Testis (tissue), 3 donors: Measurements from ENCODE around the gene BRD4. TPM values are rescaled to one million over a fixed set of nuclear protein-coding genes. Genes with fewer than 3 reads are reported as not detected.

Source experiments
- DNase-seq: peaks from one replicate; pipeline ENCODE4 v3.0.0-alpha.2; 2019
- H3K27ac ChIP-seq, 2 donors: fragments of 200-600 bp; sonication (generic); one replicate each; pipeline ENCODE4 v1.5.1; 2019
- H3K27me3 ChIP-seq: fragments of 200-600 bp; sonication (generic); one replicate; pipeline ENCODE4 v1.5.1; 2019
- H3K36me3 ChIP-seq: fragments of 200-600 bp; sonication (generic); one replicate; pipeline ENCODE4 v1.5.1; 2017; ENCODE audit warnings: low read depth; ENCODE audit errors: missing control alignments
- H3K4me1 ChIP-seq: fragments of 200-600 bp; sonication (generic); one replicate; pipeline ENCODE4 v1.5.1; 2019
- H3K4me3 ChIP-seq, 2 donors: fragments of 200-600 bp; sonication (generic); one replicate each; pipeline ENCODE4 v1.5.1; 2017 to 2019
- H3K9me3 ChIP-seq: fragments of 200-600 bp; sonication (generic); one replicate; pipeline ENCODE4 v1.5.1; 2017
- POLR2A ChIP-seq: fragments of 450-650 bp; IDR thresholded peaks from one replicate; pipeline ENCODE4 v1.6.1; 2017; ENCODE audit warnings: antibody characterized with exemption, mild to moderate bottlenecking, moderate library complexity
- WGBS, 2 donors: methylation state at CpG; one replicate each; pipeline ENCODE4 v1.1.5; 2018; 5-methylcytosine and 5-hydroxymethylcytosine counted together
- intact Hi-C: fragments of 100-400 bp; cut with DNase I; formaldehyde crosslinking; loops from one replicate; pipeline ENCODE4 v1.15.1; 2023; ENCODE audit warnings: low total_unique reads
- polyA plus RNA-seq: library from polyadenylated mRNA; stranded (reverse); fragments of 350-450 nt; fragmentation: Illumina TruSeq; extraction: RNeasy Lipid Tissue Mini Kit (QIAGEN cat#74804); gene quantifications from one replicate; pipeline ENCODE4 v1.2.3, GENCODE V29; 2014; ENCODE audit warnings: low read depth, low replicate concordance; ENCODE audit not compliant: insufficient read depth
- total RNA-seq, 2 donors: library from RNA; depleted of rRNA; stranded (reverse); fragments of >200 nt; gene quantifications; one replicate each; pipeline ENCODE4 v1.2.3, GENCODE V29; 2016
- TF ChIP-seq, protein P1 (sequence below), 3 experiments: fragments of 450-650 bp in 2 of 3; fragments of 200-600 bp in 1 of 3; sonication (generic) in 1 of 3; IDR thresholded peaks; one replicate each; pipeline ENCODE4 v1.5.1; 2016 to 2019; ENCODE audit warnings: antibody characterized with exemption in 3 of 3, mild to moderate bottlenecking in 2 of 3, moderate library complexity in 1 of 3

BRD4 gene
- total and polyA plus RNA-seq, 3 donors from 2014 or later, result 59.2 to 109 (median 106) TPM

DNA sequence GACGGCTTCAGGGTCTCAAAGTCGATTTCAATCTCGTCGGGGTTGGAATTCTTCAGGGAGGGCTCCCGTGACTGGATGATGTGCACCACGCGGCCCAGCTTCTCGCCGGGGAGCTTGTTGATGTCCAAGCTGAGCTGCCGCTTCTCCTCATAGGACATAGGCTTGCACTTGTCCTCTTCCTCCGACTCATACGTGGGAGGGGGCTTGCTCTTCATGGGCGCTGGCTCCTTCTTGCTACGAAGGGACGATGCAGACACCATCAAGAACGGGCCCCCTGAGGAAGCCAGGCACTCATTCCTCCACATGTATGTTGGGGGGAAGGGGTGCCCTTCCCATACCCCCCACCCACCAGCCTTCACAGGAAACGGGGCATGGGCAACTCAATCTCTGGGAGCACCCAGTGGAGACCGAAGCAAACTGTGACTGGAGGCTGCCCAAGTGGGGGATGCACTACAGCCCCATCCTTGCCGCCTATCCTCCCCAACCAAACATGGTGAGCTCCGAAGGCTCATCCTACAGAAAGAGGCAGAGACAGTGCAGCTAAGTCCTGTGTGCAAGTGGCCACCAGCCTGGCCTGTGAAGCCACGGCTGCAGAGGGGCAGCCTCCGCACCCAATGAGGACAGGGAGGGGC lies 76.9 kb downstream of the BRD4 start:
- no peaks in the 10 kb centered on the region for H3K36me3 ChIP-seq
- no peak overlapping the region for H3K4me3 ChIP-seq
- 86 to 88% methylated on average over 15 to 22 of the region's 22 CpGs for WGBS, 2 donors
- no peak for TF ChIP-seq POLR2A
- TF ChIP-seq, protein P1, sequence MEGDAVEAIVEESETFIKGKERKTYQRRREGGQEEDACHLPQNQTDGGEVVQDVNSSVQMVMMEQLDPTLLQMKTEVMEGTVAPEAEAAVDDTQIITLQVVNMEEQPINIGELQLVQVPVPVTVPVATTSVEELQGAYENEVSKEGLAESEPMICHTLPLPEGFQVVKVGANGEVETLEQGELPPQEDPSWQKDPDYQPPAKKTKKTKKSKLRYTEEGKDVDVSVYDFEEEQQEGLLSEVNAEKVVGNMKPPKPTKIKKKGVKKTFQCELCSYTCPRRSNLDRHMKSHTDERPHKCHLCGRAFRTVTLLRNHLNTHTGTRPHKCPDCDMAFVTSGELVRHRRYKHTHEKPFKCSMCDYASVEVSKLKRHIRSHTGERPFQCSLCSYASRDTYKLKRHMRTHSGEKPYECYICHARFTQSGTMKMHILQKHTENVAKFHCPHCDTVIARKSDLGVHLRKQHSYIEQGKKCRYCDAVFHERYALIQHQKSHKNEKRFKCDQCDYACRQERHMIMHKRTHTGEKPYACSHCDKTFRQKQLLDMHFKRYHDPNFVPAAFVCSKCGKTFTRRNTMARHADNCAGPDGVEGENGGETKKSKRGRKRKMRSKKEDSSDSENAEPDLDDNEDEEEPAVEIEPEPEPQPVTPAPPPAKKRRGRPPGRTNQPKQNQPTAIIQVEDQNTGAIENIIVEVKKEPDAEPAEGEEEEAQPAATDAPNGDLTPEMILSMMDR (IDR thresholded peaks at IDR 0.05), result no peak
- H3K9me3 ChIP-seq, result no peaks in the 10 kb centered on the region
- no peaks in the 10 kb centered on the region for H3K27me3 ChIP-seq
- DNase-seq, result no peak
- peaks cover 40% of the 10 kb centered on the region for H3K4me1 ChIP-seq
- no peak overlapping the region for H3K27ac ChIP-seq
- intact Hi-C loops, result loop anchor here (10.0 kb wide), 1 partner anchor 119 kb away; the partner anchor contains the start of gene AKAP8

DNA sequence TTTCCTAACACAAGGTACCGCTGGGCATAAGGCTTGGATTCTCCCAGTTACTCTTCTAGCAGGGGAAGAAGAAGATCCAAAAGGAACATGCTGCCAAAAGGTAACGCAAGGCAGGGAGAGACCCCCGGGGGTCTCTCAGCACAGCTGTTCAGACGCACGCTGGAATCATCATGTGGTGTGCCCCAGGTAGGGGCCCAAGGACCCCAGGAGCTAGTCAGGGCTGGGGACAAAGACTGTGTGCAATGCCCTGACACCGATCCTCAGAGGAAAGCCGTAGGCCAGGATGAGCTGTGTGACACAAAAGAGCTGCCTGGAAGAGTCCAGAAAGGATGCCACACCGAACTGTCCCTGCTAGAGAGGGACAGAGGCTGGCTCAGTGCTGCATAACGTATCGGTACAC lies 77.8 kb downstream of the BRD4 start:
- Histone ChIP-seq H3K36me3 (no peaks in the 10 kb centered on the region), H3K27me3 (no peaks in the 10 kb centered on the region), H3K4me1 (peaks cover 49% of the 10 kb centered on the region), H3K9me3 (no peaks in the 10 kb centered on the region), H3K27ac (peak overlapping the region; percentile 5 to 50), H3K4me3 (no peak overlapping the region)
- 85 to 95% methylated on average over 8 to 10 of the region's 10 CpGs for WGBS, 2 donors
- intact Hi-C loops, result loop anchor here (10.0 kb wide), 1 partner anchor 120 kb away; the partner anchor contains the start of gene AKAP8
- TF ChIP-seq POLR2A, result no peak
- TF ChIP-seq, protein P1 (IDR thresholded peaks at IDR 0.05), result no peak
- DNase-seq, result no peak

DNA sequence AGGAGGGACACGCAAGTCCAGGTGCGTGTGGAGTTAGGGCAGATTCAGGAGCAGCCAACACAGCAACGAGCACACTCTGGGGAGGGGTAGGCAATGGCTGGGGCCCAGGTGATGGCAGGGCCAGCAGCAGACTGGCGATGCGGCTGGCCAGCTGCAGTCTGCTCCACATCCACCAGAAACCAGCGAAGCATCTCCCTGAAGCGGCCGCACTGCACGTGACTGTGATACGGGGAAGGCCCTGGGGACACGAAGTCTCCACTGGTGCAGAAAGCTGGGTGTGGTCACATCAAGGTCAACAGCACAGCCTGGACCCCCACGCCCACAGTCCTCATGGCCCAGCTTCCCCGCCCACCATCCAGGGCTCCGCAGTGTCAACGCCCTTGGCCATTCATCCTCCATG lies 78.8 kb downstream of the BRD4 start:
- intact Hi-C loops, result loop anchor here (10.0 kb wide), 1 partner anchor 121 kb away; the partner anchor contains the start of gene AKAP8
- Histone ChIP-seq H3K4me3 (no peak overlapping the region), H3K27me3 (no peaks in the 10 kb centered on the region), H3K4me1 (peaks cover 60% of the 10 kb centered on the region), H3K9me3 (no peaks in the 10 kb centered on the region), H3K36me3 (no peaks in the 10 kb centered on the region), H3K27ac (peak overlapping the region in 1 of 2 donors; percentile 82)
- no peak for TF ChIP-seq POLR2A
- TF ChIP-seq, protein P1 (IDR thresholded peaks at IDR 0.05), result no peak
- 27 to 62% methylated on average over 3 to 14 of the region's 15 CpGs for WGBS, 2 donors
- peak; percentile 78 for DNase-seq

DNA sequence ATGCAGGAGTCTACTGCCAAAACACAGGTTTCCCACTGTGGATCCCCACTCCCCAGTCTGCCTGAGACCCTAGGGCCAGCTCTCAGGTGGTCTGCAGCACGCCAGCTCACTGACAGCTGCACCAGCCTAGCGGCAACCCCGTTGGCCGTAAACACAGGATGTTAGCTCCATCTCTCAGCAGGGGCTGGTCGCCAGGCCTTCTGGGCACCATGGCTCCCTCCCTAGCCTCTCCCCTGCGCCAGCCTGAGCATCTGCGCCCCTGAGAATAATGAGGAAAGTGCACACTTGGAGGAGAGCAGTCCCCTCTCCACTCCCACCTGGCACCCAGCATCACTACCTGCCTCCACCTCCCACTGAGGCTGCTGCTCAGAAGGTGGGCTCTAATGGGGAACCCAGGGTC lies 79.3 kb downstream of the BRD4 start:
- WGBS, 2 donors, result 85 to 93% methylated on average over 5 to 7 of the region's 7 CpGs
- Histone ChIP-seq H3K4me3 (no peak overlapping the region), H3K27ac (peak overlapping the region in 1 of 2 donors; percentile 82), H3K9me3 (no peaks in the 10 kb centered on the region), H3K36me3 (no peaks in the 10 kb centered on the region), H3K27me3 (no peaks in the 10 kb centered on the region), H3K4me1 (peaks cover 64% of the 10 kb centered on the region)
- intact Hi-C loops, result loop anchor here (10.0 kb wide), 1 partner anchor 122 kb away; the partner anchor contains the start of gene AKAP8
- TF ChIP-seq, protein P1 (IDR thresholded peaks at IDR 0.05), result no peak
- TF ChIP-seq POLR2A, result no peak
- DNase-seq, result no peak
